Neural progenitor cell (in vitro differentiated cells): ENCODE measurements around the gene METTL16.

Experiments
- CTCF ChIP-seq: fragments of 200-600 bp; sonication (generic); IDR thresholded peaks from 2 replicates; pipeline ENCODE4 v1.5.1; 2017; ENCODE audit warnings: antibody characterized with exemption, mild to moderate bottlenecking
- EZH2 ChIP-seq: fragments of 200-600 bp; sonication (generic); IDR thresholded peaks from 2 replicates; pipeline ENCODE4 v1.6.1; 2017; ENCODE audit warnings: antibody characterized with exemption, mild to moderate bottlenecking, moderate library complexity
- EZH2phosphoT487 ChIP-seq: fragments of 200-600 bp; sonication (generic); IDR thresholded peaks from 2 replicates; pipeline ENCODE4 v1.6.1; 2017; ENCODE audit warnings: antibody characterized with exemption

GRCh38 chr17:2459917-2460271 lies 51.8 kb downstream of the METTL16 start:
- TF ChIP-seq CTCF (no peak), EZH2 (no peak), EZH2phosphoT487 (no peak)
